GM18502 (cell line): ENCODE measurements around the gene VSIG10L2.

Experiments used
- ATAC-seq: cut with Tn5 transposase; IDR thresholded peaks from one replicate; pipeline ENCODE4 v1.9.1; 2021; ENCODE audit warnings: mild to moderate bottlenecking; ENCODE audit not compliant: unreplicated experiment, poor library complexity

Gene VSIG10L2

GRCh38 chr11:125994509-125994908, 48.7 kb downstream of the VSIG10L2 start:
- no peak for ATAC-seq

GRCh38 chr11:125995313-125995712, 49.5 kb downstream of the VSIG10L2 start:
- peak; percentile 80 for ATAC-seq

GRCh38 chr11:125998267-125998666, 52.4 kb downstream of the VSIG10L2 start:
- no peak for ATAC-seq

- ATAC-seq: no peak
Measured at GRCh38 chr11:125999234-125999880, 53.5 kb downstream of the VSIG10L2 start.

GRCh38 chr11:126002181-126002580, 56.3 kb downstream of the VSIG10L2 start:
- no peak for ATAC-seq
